Esophagus muscularis mucosa (tissue), 4 donors: ENCODE data around the gene ADAMTS13.

Experiments used
- EP300 ChIP-seq: sonication (generic); formaldehyde crosslinking; IDR thresholded peaks from one replicate; pipeline ENCODE4 v1.6.1; 2017; ENCODE audit warnings: antibody characterized with exemption
- POLR2A ChIP-seq: fragments of 450-650 bp; IDR thresholded peaks from one replicate; pipeline ENCODE4 v1.6.1; 2017; ENCODE audit warnings: antibody characterized with exemption, moderate library complexity, mild to moderate bottlenecking, low read depth
- POLR2AphosphoS5 ChIP-seq, 2 donors: sonication (generic); formaldehyde crosslinking; IDR thresholded peaks; one replicate each; pipeline ENCODE4 v1.6.1; 2017; ENCODE audit warnings: antibody characterized with exemption in 2 of 2
- TF ChIP-seq, protein P1 (sequence below), 3 experiments: fragments of 200-600 bp in 2 of 3; fragments of 450-650 bp in 1 of 3; sonication (generic) in 2 of 3; IDR thresholded peaks; one replicate each; pipeline ENCODE4 v1.5.1; 2017 to 2019; ENCODE audit warnings: antibody characterized with exemption in 3 of 3, mild to moderate bottlenecking in 2 of 3, moderate library complexity in 1 of 3

DNA sequence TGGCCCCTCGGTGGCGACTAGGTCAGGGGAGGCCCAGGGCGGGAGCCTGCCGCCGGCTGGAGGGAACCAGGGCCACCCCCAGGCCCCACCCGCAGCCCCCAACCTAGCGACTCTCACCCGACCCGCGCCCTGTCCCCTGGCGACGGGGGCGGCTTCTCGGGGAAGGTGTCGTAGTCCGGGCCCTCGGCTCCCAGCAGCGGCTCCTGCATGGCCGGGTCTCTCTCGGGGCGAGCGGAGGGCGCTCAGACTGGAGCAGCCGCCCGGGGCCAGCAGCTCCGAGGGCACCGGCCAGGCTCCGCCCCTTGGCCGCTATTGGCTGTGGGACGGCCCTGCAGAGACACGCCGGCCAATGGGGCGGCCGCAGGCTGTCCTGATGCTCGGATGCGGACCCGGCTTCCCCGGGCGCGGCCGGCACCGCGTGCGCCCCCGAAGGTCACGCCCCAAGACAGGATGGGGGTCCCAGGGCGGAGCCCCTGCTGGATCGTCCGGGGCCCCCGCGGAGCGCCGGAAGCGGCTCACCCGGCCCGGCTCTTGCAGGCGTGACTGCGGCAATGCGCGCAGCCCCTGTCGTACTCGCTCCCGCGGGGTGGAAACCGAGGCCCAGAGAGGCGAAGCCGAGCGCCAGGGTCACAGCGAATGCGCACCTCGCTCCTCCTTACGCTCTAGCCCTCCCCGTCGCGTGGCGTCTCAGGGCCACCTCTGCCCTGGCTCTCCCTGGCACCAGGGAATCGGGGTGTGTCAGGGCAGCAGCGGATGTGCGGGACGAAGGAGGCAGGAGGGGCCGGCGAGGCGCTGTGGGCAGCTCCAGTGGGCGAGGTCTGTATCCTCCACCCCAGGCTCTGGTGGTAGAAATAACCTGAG lies 56.9 kb downstream of the ADAMTS13 start, which contains the start of gene SLC2A6:
- TF ChIP-seq POLR2A: no peak
- TF ChIP-seq, protein P1, sequence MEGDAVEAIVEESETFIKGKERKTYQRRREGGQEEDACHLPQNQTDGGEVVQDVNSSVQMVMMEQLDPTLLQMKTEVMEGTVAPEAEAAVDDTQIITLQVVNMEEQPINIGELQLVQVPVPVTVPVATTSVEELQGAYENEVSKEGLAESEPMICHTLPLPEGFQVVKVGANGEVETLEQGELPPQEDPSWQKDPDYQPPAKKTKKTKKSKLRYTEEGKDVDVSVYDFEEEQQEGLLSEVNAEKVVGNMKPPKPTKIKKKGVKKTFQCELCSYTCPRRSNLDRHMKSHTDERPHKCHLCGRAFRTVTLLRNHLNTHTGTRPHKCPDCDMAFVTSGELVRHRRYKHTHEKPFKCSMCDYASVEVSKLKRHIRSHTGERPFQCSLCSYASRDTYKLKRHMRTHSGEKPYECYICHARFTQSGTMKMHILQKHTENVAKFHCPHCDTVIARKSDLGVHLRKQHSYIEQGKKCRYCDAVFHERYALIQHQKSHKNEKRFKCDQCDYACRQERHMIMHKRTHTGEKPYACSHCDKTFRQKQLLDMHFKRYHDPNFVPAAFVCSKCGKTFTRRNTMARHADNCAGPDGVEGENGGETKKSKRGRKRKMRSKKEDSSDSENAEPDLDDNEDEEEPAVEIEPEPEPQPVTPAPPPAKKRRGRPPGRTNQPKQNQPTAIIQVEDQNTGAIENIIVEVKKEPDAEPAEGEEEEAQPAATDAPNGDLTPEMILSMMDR (IDR thresholded peaks at IDR 0.05): no peak
- TF ChIP-seq EP300: no peak
- peak; percentile 42 to 82 for TF ChIP-seq POLR2AphosphoS5 (IDR thresholded peaks at IDR 0.05)
